ENCODE measurements around the gene RASGRP4. TPM values are rescaled to one million over a fixed set of nuclear protein-coding genes. Genes with fewer than 3 reads are reported as not detected.

Gene RASGRP4
- total RNA-seq, 1 experiment from 2014 or later: not detected

- Histone ChIP-seq H3K27me3 (ENCODE audit: control insufficient read depth, insufficient read depth, low read length) (no peaks in the 10 kb centered on the region), H3K27ac (ENCODE audit: low read length) (peak within 1 kb of the TSS; percentile 76), H3K4me3 (ENCODE audit: low read depth in 2 of 2, low read length in 2 of 2) (peak within 1 kb of the TSS; percentile 55 to 93), H3K36me3 (ENCODE audit: control insufficient read depth, insufficient read depth, low read length) (no peaks in the 10 kb centered on the region), H3K9me3 (ENCODE audit: control insufficient read depth, insufficient read depth, low read depth, low read length) (no peaks in the 10 kb centered on the region), H3K4me1 (ENCODE audit: control insufficient read depth, insufficient read depth, low read length) (peaks cover 13% of the 10 kb centered on the region)
- TF ChIP-seq TCF7L2 (IDR thresholded peaks at IDR 0.05; ENCODE audit: low read depth, low read length) (no peak), SIN3A (IDR thresholded peaks at IDR 0.05; ENCODE audit: borderline replicate concordance, insufficient read depth, low read depth, low read length) (0 out of 2 replicates have a peak, but pooled peaks have one; percentile 24), CTCF (IDR thresholded peaks at IDR 0.05) (no peak)
- TF ChIP-seq, protein P1, sequence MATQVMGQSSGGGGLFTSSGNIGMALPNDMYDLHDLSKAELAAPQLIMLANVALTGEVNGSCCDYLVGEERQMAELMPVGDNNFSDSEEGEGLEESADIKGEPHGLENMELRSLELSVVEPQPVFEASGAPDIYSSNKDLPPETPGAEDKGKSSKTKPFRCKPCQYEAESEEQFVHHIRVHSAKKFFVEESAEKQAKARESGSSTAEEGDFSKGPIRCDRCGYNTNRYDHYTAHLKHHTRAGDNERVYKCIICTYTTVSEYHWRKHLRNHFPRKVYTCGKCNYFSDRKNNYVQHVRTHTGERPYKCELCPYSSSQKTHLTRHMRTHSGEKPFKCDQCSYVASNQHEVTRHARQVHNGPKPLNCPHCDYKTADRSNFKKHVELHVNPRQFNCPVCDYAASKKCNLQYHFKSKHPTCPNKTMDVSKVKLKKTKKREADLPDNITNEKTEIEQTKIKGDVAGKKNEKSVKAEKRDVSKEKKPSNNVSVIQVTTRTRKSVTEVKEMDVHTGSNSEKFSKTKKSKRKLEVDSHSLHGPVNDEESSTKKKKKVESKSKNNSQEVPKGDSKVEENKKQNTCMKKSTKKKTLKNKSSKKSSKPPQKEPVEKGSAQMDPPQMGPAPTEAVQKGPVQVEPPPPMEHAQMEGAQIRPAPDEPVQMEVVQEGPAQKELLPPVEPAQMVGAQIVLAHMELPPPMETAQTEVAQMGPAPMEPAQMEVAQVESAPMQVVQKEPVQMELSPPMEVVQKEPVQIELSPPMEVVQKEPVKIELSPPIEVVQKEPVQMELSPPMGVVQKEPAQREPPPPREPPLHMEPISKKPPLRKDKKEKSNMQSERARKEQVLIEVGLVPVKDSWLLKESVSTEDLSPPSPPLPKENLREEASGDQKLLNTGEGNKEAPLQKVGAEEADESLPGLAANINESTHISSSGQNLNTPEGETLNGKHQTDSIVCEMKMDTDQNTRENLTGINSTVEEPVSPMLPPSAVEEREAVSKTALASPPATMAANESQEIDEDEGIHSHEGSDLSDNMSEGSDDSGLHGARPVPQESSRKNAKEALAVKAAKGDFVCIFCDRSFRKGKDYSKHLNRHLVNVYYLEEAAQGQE (IDR thresholded peaks at IDR 0.05; ENCODE audit: insufficient read depth in 1 of 2, low read depth in 2 of 2, low read length in 1 of 2): 0 out of 4 replicates have a peak, but pooled peaks of 1 of the 2 experiments have one; percentile 33
- ChIA-PET CTCF (interaction anchor here (0.7 to 1.5 kb wide), 5 partner anchors 13 to 27 kb away, joined by 3 to 20 read pairs (median 4); partner anchors contain the start of genes FAM98C and PSMD8), POLR2A (interaction anchor here (0.5 to 1.2 kb wide), 5 partner anchors 12 to 1458 kb away, joined by 5 to 24 read pairs (median 6); partner anchors contain the start of gene FBL)
- ATAC-seq (peak; percentile 17), DNase-seq (ENCODE audit: low read depth, low spot score) (no peak)
- no TSS peak for BruUV-seq (replicated peaks)
- in situ Hi-C loops (cut with HindIII; ENCODE audit: low pct_unique_long_range_greater_than_20kb, low sequenced_read_pairs) (no loop called here), intact Hi-C loops (cut with micrococcal nuclease; ENCODE audit: unreplicated experiment) (no loop called here)
Measured at GRCh38 chr19:38388349-38389100, 37.5 kb downstream of the RASGRP4 start, which contains the start of gene SPRED3. Gene SPRED3, plus strand, starts transcription at chr19:38388697. Its CDS starts 1,606 bp downstream, at chr19:38390303.

DNA sequence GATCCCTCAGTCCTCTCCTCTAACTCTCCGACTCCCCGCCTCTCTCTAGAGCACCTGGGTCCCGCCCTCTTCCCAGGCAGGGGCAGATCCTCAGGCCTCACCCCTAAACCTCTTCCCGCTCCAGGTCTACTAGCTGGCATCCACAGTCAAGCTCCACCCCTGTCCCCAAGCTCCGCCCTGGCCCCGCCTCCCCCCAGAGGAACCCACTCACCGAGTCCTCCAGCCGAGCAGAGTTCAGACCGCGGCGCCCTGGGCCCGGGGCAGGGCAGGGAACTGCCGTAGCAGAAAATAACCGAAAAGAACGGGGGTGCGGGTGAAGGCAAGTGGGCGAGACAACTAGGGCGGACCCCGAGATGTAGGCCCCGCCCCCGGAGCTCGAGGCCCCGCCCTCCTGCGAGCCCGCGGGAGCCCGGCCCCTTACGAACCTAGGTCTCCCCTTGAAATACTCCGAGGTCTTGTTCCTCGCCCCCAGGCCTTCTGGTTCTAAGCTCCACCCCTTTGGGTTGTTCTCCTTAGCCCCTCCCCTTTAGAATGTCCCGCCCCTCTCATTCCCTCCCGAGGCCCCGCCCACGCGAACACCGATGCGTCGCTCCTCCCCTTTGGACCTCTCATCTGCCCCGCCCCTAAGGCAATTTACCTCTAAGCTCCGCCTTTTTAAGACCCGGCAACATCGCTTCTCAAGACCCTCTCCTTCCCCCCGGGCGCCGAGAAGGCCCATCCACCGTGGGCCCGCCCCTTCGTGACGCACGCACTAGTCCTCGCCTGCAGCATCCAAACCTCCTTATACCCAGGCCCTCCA lies 38.3 kb downstream of the RASGRP4 start, which contains the start of gene GGN:
TSS of gene GGN (minus strand) at position 485 of the 799 bp plus-strand sequence. CDS start 773 bp downstream, outside the sequence.
- ChIA-PET POLR2A (interaction anchor here (0.5 to 1.2 kb wide), 7 partner anchors 10 to 1007 kb away, joined by 3 to 24 read pairs (median 5); no protein-coding TSS in a partner anchor), CTCF (interaction anchor here (0.5 to 1.5 kb wide), 9 partner anchors 12 to 487 kb away, joined by 3 to 20 read pairs (median 4); partner anchors contain the start of genes FAM98C and PSMD8)
- intact Hi-C loops (cut with micrococcal nuclease; ENCODE audit: unreplicated experiment) (no loop called here), in situ Hi-C loops (cut with HindIII; ENCODE audit: low pct_unique_long_range_greater_than_20kb, low sequenced_read_pairs) (no loop called here)
- no TSS peak for BruUV-seq (replicated peaks)
- H3K4me1 ChIP-seq (ENCODE audit: control insufficient read depth, insufficient read depth, low read length): peaks cover 11% of the 10 kb centered on the region
- H3K27ac ChIP-seq (ENCODE audit: low read length): peak within 1 kb of the TSS; percentile 76
- ATAC-seq (peak; percentile 83), DNase-seq (ENCODE audit: low read depth, low spot score) (peak; percentile 94)
- peaks cover 4% of the 10 kb centered on the region for H3K36me3 ChIP-seq (ENCODE audit: control insufficient read depth, insufficient read depth, low read length)
- TF ChIP-seq SIN3A (IDR thresholded peaks at IDR 0.05; ENCODE audit: borderline replicate concordance, insufficient read depth, low read depth, low read length): no peak
- TF ChIP-seq POLR2AphosphoS5 (IDR thresholded peaks at IDR 0.05; ENCODE audit: low read depth, low read length): peak; percentile 77; the same call in 1 of the 2 replicates
- TF ChIP-seq TCF7L2 (IDR thresholded peaks at IDR 0.05; ENCODE audit: low read depth, low read length): no peak
- TF ChIP-seq, protein P1 (IDR thresholded peaks at IDR 0.05; ENCODE audit: insufficient read depth in 1 of 2, low read depth in 2 of 2, low read length in 1 of 2): no peak
- no peaks in the 10 kb centered on the region for H3K27me3 ChIP-seq (ENCODE audit: control insufficient read depth, insufficient read depth, low read length)
- peak within 1 kb of the TSS; percentile 55 to 93 for H3K4me3 ChIP-seq (ENCODE audit: low read depth in 2 of 2, low read length in 2 of 2)
- no peaks in the 10 kb centered on the region for H3K9me3 ChIP-seq (ENCODE audit: control insufficient read depth, insufficient read depth, low read depth, low read length)
